Measurements from ENCODE around the gene CABP1. TPM values are rescaled to one million over a fixed set of nuclear protein-coding genes. Genes with fewer than 3 reads are reported as not detected.

Gene CABP1
- total and polyA plus RNA-seq, 9 of the 15 experiments (the other 6 are each of a cell fraction or from before 2014, with no cell fraction given), result not detected

DNA sequence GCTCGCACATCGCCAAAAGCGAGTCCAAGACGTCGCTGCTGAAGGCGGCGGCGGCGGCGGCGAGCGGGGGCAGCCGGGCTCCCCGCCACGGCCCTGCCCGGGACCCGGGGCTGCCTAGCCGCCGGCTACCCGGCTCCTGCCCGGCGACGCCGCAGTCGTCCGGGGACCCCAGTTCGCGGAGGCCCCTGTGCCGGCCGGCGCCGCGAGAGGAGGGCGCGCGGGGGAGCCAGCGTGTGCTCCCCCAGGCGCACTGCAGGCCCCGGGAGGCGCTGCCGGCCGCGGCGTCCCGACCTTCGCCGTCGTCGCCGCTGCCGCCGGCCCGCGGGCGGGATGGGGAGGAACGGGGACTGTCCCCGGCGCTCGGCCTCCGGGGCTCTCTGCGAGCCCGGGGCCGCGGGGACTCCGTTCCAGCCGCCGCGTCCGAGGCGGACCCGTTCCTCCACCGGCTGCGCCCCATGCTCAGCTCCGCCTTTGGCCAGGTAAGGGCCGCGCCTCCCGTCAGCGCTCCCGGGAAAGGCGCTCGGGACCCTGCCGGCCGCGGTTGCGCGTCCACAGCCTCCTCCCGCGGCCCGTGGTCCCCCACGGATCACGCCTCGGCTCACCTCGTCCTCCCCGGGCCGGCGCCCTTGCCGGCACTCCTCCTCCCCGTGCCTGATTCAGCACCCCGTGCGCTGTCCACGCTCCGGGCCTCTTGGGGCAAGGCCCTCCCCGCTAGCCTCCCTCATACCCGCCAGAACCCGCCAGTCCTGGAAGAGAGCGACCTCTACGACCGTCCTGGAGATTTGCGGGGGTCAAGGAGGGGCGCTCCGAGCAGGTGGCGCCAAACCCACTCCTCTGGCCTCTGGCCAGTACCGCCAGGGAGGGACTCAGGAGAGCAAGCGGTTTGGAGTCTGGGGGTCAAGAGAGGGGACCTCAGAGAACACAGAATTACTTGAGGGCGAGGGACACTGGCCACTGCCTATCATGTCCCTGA, 721 bp downstream of the CABP1 start (continued):
- TF ChIP-seq, protein P1, sequence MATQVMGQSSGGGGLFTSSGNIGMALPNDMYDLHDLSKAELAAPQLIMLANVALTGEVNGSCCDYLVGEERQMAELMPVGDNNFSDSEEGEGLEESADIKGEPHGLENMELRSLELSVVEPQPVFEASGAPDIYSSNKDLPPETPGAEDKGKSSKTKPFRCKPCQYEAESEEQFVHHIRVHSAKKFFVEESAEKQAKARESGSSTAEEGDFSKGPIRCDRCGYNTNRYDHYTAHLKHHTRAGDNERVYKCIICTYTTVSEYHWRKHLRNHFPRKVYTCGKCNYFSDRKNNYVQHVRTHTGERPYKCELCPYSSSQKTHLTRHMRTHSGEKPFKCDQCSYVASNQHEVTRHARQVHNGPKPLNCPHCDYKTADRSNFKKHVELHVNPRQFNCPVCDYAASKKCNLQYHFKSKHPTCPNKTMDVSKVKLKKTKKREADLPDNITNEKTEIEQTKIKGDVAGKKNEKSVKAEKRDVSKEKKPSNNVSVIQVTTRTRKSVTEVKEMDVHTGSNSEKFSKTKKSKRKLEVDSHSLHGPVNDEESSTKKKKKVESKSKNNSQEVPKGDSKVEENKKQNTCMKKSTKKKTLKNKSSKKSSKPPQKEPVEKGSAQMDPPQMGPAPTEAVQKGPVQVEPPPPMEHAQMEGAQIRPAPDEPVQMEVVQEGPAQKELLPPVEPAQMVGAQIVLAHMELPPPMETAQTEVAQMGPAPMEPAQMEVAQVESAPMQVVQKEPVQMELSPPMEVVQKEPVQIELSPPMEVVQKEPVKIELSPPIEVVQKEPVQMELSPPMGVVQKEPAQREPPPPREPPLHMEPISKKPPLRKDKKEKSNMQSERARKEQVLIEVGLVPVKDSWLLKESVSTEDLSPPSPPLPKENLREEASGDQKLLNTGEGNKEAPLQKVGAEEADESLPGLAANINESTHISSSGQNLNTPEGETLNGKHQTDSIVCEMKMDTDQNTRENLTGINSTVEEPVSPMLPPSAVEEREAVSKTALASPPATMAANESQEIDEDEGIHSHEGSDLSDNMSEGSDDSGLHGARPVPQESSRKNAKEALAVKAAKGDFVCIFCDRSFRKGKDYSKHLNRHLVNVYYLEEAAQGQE (IDR thresholded peaks at IDR 0.05; ENCODE audit: borderline replicate concordance), result peak; percentile 99
- TF ChIP-seq, protein P1 (CRISPR knock-in tag; IDR thresholded peaks at IDR 0.05; ENCODE audit: low read depth), result peak; percentile 97
- TF ChIP-seq HDAC1 (IDR thresholded peaks at IDR 0.05), result peak in 1 of 2 experiments; percentile 68; a peak in 2 of 4 replicates
- 0 out of 2 replicates have a peak, but pooled peaks have one; percentile 27 for TF ChIP-seq MECOM (CRISPR knock-in tag; IDR thresholded peaks at IDR 0.05)
- TF ChIP-seq EHMT2 (IDR thresholded peaks at IDR 0.05), result peak; percentile 97
- TF ChIP-seq, protein P2, sequence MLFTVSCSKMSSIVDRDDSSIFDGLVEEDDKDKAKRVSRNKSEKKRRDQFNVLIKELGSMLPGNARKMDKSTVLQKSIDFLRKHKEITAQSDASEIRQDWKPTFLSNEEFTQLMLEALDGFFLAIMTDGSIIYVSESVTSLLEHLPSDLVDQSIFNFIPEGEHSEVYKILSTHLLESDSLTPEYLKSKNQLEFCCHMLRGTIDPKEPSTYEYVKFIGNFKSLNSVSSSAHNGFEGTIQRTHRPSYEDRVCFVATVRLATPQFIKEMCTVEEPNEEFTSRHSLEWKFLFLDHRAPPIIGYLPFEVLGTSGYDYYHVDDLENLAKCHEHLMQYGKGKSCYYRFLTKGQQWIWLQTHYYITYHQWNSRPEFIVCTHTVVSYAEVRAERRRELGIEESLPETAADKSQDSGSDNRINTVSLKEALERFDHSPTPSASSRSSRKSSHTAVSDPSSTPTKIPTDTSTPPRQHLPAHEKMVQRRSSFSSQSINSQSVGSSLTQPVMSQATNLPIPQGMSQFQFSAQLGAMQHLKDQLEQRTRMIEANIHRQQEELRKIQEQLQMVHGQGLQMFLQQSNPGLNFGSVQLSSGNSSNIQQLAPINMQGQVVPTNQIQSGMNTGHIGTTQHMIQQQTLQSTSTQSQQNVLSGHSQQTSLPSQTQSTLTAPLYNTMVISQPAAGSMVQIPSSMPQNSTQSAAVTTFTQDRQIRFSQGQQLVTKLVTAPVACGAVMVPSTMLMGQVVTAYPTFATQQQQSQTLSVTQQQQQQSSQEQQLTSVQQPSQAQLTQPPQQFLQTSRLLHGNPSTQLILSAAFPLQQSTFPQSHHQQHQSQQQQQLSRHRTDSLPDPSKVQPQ (CRISPR knock-in tag; IDR thresholded peaks at IDR 0.05; ENCODE audit: borderline replicate concordance), result no peak
- no peak for TF ChIP-seq ZNF354B (CRISPR knock-in tag; IDR thresholded peaks at IDR 0.05)
- TF ChIP-seq, protein P3, sequence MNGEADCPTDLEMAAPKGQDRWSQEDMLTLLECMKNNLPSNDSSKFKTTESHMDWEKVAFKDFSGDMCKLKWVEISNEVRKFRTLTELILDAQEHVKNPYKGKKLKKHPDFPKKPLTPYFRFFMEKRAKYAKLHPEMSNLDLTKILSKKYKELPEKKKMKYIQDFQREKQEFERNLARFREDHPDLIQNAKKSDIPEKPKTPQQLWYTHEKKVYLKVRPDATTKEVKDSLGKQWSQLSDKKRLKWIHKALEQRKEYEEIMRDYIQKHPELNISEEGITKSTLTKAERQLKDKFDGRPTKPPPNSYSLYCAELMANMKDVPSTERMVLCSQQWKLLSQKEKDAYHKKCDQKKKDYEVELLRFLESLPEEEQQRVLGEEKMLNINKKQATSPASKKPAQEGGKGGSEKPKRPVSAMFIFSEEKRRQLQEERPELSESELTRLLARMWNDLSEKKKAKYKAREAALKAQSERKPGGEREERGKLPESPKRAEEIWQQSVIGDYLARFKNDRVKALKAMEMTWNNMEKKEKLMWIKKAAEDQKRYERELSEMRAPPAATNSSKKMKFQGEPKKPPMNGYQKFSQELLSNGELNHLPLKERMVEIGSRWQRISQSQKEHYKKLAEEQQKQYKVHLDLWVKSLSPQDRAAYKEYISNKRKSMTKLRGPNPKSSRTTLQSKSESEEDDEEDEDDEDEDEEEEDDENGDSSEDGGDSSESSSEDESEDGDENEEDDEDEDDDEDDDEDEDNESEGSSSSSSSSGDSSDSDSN (IDR thresholded peaks at IDR 0.05; ENCODE audit: borderline replicate concordance in 1 of 2, low read depth in 2 of 2, low read length in 2 of 2), result peak in 1 of 2 experiments; percentile 92; a peak in 3 of 4 replicates
- peak in 1 of 2 experiments; percentile 52; a peak in 2 of 4 replicates for TF ChIP-seq RCOR1 (IDR thresholded peaks at IDR 0.05; ENCODE audit: borderline replicate concordance in 1 of 2, low read depth in 2 of 2, low read length in 2 of 2)
- TF ChIP-seq MYNN (IDR thresholded peaks at IDR 0.05), result no peak
- TF ChIP-seq MYNN (CRISPR knock-in tag; IDR thresholded peaks at IDR 0.05), result no peak
